HepG2 (cell line): ENCODE data around the gene RSAD1. TPM values are rescaled to one million over a fixed set of nuclear protein-coding genes. Genes with fewer than 3 reads are reported as not detected.

Experiments
- ARNT ChIP-seq: fragments of 450-650 bp; IDR thresholded peaks from 2 replicates; pipeline ENCODE4 v1.6.1; 2017
- FOXJ3 ChIP-seq: sonication (generic); formaldehyde crosslinking; IDR thresholded peaks from 2 replicates; pipeline ENCODE4 v1.4.0; 2020; ENCODE audit warnings: missing genetic modification reagents, mild to moderate bottlenecking, borderline replicate concordance
- GABPA ChIP-seq, 2 experiments: IDR thresholded peaks; 2 replicates each; pipeline ENCODE4 v1.6.1; 2011 to 2016; ENCODE audit warnings: low read depth in 2 of 2, low read length in 1 of 2, missing biosample characterization in 1 of 2, missing genetic modification characterization in 1 of 2
- GFI1 ChIP-seq: sonication (generic); formaldehyde crosslinking; IDR thresholded peaks from 2 replicates; pipeline ENCODE4 v1.5.0; 2020; ENCODE audit warnings: missing genetic modification reagents, mild to moderate bottlenecking, borderline replicate concordance
- GZF1 ChIP-seq: sonication (generic); formaldehyde crosslinking; IDR thresholded peaks from 2 replicates; pipeline ENCODE4 v1.5.1; 2020; ENCODE audit warnings: mild to moderate bottlenecking, missing genetic modification reagents
- IKZF1 ChIP-seq: fragments of 450-650 bp; IDR thresholded peaks from 2 replicates; pipeline ENCODE4 v1.7.1; 2016
- IRX3 ChIP-seq: sonication (generic); formaldehyde crosslinking; IDR thresholded peaks from 2 replicates; pipeline ENCODE4 v1.8.1; 2023; ENCODE audit warnings: mild to moderate bottlenecking, low read depth, missing genetic modification reagents, borderline replicate concordance
- MEIS2 ChIP-seq: sonication (generic); formaldehyde crosslinking; IDR thresholded peaks from 2 replicates; pipeline ENCODE4 v1.9.0; 2021; ENCODE audit warnings: mild to moderate bottlenecking, missing genetic modification reagents
- NFIC ChIP-seq: IDR thresholded peaks from 2 replicates; pipeline ENCODE4 v1.6.1; 2012; ENCODE audit warnings: mild to moderate bottlenecking, low read length, inconsistent platforms
- NONO ChIP-seq, 2 experiments: fragments of 450-650 bp in 1 of 2; sonication (generic) in 1 of 2; formaldehyde crosslinking in 1 of 2; IDR thresholded peaks in 1 of 2; conservative IDR thresholded peaks in 1 of 2; 2 replicates each; pipeline versions ENCODE4 v1.6.1 to v1.8.0; 2017 to 2022; ENCODE audit warnings: mild to moderate bottlenecking in 1 of 2, missing genetic modification reagents in 1 of 2, moderate library complexity in 1 of 2
- SMAD1 ChIP-seq: sonication (generic); formaldehyde crosslinking; IDR thresholded peaks from 2 replicates; pipeline ENCODE4 v1.4.0; 2020; ENCODE audit warnings: missing genetic modification reagents, low read depth, mild to moderate bottlenecking, borderline replicate concordance
- TBX3 ChIP-seq: fragments of 450-650 bp; IDR thresholded peaks from 2 replicates; pipeline ENCODE4 v1.6.1; 2017; ENCODE audit warnings: antibody characterized with exemption, mild to moderate bottlenecking, inconsistent platforms, borderline replicate concordance
- ZBTB14 ChIP-seq: sonication (generic); formaldehyde crosslinking; IDR thresholded peaks from 2 replicates; pipeline ENCODE4 v1.4.0; 2020; ENCODE audit warnings: missing genetic modification reagents
- ZBTB25 ChIP-seq: IDR thresholded peaks from 2 replicates; pipeline ENCODE4 v1.6.1; 2018; ENCODE audit warnings: missing genetic modification reagents
- ZBTB43 ChIP-seq: sonication (generic); formaldehyde crosslinking; conservative IDR thresholded peaks from 2 replicates; pipeline ENCODE4 v1.4.0; 2020; ENCODE audit warnings: missing genetic modification reagents
- ZNF20 ChIP-seq: sonication (generic); formaldehyde crosslinking; IDR thresholded peaks from 2 replicates; pipeline ENCODE4 v1.4.0; 2020; ENCODE audit warnings: mild to moderate bottlenecking, moderate library complexity, missing genetic modification reagents
- ZNF276 ChIP-seq: sonication (generic); formaldehyde crosslinking; IDR thresholded peaks from 2 replicates; pipeline ENCODE4 v1.4.0; 2020; ENCODE audit warnings: mild to moderate bottlenecking, low read depth, missing genetic modification reagents
- ZNF362 ChIP-seq: sonication (generic); formaldehyde crosslinking; IDR thresholded peaks from 2 replicates; pipeline ENCODE4 v1.4.0; 2020; ENCODE audit warnings: missing genetic modification reagents, mild to moderate bottlenecking, borderline replicate concordance
- polyA plus RNA-seq, 8 experiments: library from polyadenylated mRNA; depleted of rRNA in 3 of 8; stranded (reverse) in 7 of 8; unstranded in 1 of 8; fragments of >200 nt; fragmentation: Illumina TruSeq in 4 of 8; extraction: Trizol in 4 of 8; gene quantifications; 2 replicates each; pipeline versions ENCODE4 v1.2.1 to v1.2.3, GENCODE V29; 2011 to 2016; ENCODE audit warnings: low read depth in 4 of 8, missing spikeins in 1 of 8, mixed read lengths in 1 of 8; ENCODE audit not compliant: insufficient read depth in 1 of 8
- total RNA-seq, 5 experiments: library from RNA; depleted of rRNA; stranded (reverse); fragments of >200 nt; fragmentation: Illumina TruSeq; extraction: Trizol; gene quantifications; 2 replicates each; pipeline ENCODE4 v1.2.3, GENCODE V29; 2016; ENCODE audit warnings: low read depth in 1 of 5

RSAD1 gene
- total and polyA plus RNA-seq, 2 of the 13 experiments (the other 11 are each of a cell fraction or from before 2014, with no cell fraction given), result 22.7 to 27.7 TPM

GRCh38 chr17:50478391-50479381 lies at the start of gene RSAD1 (continued):
- TF ChIP-seq NFIC, result peak; percentile 12; the same call in 1 of the 2 replicates
- TF ChIP-seq GABPA (IDR thresholded peaks at IDR 0.05; ENCODE audit: low read depth, low read length), result peak; percentile 68
- peak; percentile 65; the same call in 1 of the 2 replicates for TF ChIP-seq GABPA (CRISPR knock-in tag; IDR thresholded peaks at IDR 0.05; ENCODE audit: low read depth)
- no peak for TF ChIP-seq TBX3
- TF ChIP-seq MEIS2, result peak; percentile 93
- TF ChIP-seq ZBTB25 (CRISPR knock-in tag), result no peak; the same call in none of the 2 replicates
- no peak; the same call in 1 of the 2 replicates for TF ChIP-seq GZF1
- no peak for TF ChIP-seq ARNT
- no peak for TF ChIP-seq FOXJ3 (CRISPR knock-in tag)
- TF ChIP-seq NONO (IDR thresholded peaks at IDR 0.05), result no peak
- peak; percentile 94 for TF ChIP-seq NONO (CRISPR knock-in tag; conservative IDR thresholded peaks at IDR 0.05)
- no peak for TF ChIP-seq IKZF1
- TF ChIP-seq GFI1, result peak; percentile 55; the same call in 1 of the 2 replicates
- TF ChIP-seq ZNF20, result peak; percentile 86
- peak; percentile 91 for TF ChIP-seq ZBTB14 (CRISPR knock-in tag)
- TF ChIP-seq IRX3 (CRISPR knock-in tag), result 0 out of 2 replicates have a peak, but pooled peaks have one; percentile 60
- peak; percentile 95 for TF ChIP-seq ZNF276 (CRISPR knock-in tag)
- peak; percentile 83 for TF ChIP-seq ZBTB43 (CRISPR knock-in tag)
- peak; percentile 63; the same call in 1 of the 2 replicates for TF ChIP-seq ZNF362 (CRISPR knock-in tag)
- TF ChIP-seq SMAD1, result peak; percentile 100
